H9 (cell line): ENCODE measurements around the gene TCP10L. TPM values are rescaled to one million over a fixed set of nuclear protein-coding genes. Genes with fewer than 3 reads are reported as not detected.

Experiments
- DNase-seq: peaks from one replicate; pipeline ENCODE4 v3.0.0-alpha.2; 2017
- H2AFZ ChIP-seq: one replicate; pipeline ENCODE4 v1.6.1; 2013; ENCODE audit warnings: mild to moderate bottlenecking, low read length, control low read depth, moderate library complexity
- H2AK5ac ChIP-seq: 2 replicates; pipeline ENCODE4 v1.6.1; 2013; ENCODE audit warnings: low read length, control low read depth, mixed read lengths; ENCODE audit not compliant: insufficient read length
- H2BK120ac ChIP-seq: one replicate; pipeline ENCODE4 v1.6.1; 2013; ENCODE audit warnings: low read depth, mild to moderate bottlenecking, low read length, control low read depth, inconsistent platforms; ENCODE audit not compliant: poor library complexity, severe bottlenecking
- H2BK12ac ChIP-seq: 2 replicates; pipeline ENCODE4 v1.6.1; 2013; ENCODE audit warnings: low read length, control low read depth, mixed read lengths, low read depth; ENCODE audit not compliant: insufficient read length
- H2BK15ac ChIP-seq: 2 replicates; pipeline ENCODE4 v1.6.1; 2013; ENCODE audit warnings: low read depth, low read length, control low read depth
- H2BK20ac ChIP-seq: one replicate; pipeline ENCODE4 v1.6.1; 2013; ENCODE audit warnings: low read depth, mild to moderate bottlenecking, low read length, control low read depth, inconsistent platforms; ENCODE audit not compliant: poor library complexity, severe bottlenecking
- H2BK5ac ChIP-seq: 2 replicates; pipeline ENCODE4 v1.6.1; 2013; ENCODE audit warnings: low read length, control low read depth, mixed read lengths; ENCODE audit not compliant: insufficient read length
- H3K14ac ChIP-seq: 2 replicates; pipeline ENCODE4 v1.6.1; 2013; ENCODE audit warnings: low read length, control low read depth; ENCODE audit not compliant: insufficient read depth
- H3K18ac ChIP-seq: 2 replicates; pipeline ENCODE4 v1.6.1; 2013; ENCODE audit warnings: low read depth, mild to moderate bottlenecking, mixed read lengths, low read length, control low read depth; ENCODE audit not compliant: insufficient read length
- H3K23ac ChIP-seq: 2 replicates; pipeline ENCODE4 v1.6.1; 2013; ENCODE audit warnings: low read length, control low read depth, mixed read lengths, low read depth; ENCODE audit not compliant: insufficient read length
- H3K23me2 ChIP-seq: 2 replicates; pipeline ENCODE4 v1.6.1; 2013; ENCODE audit warnings: low read depth, mild to moderate bottlenecking, mixed read lengths, low read length, control low read depth; ENCODE audit not compliant: insufficient read length, poor library complexity, severe bottlenecking
- H3K27ac ChIP-seq: 2 replicates; pipeline ENCODE4 v1.5.1; 2013; ENCODE audit warnings: low read length, control low read depth, mixed read lengths, low read depth; ENCODE audit not compliant: insufficient read length
- H3K27me3 ChIP-seq: 2 replicates; pipeline ENCODE4 v1.6.1; 2013; ENCODE audit warnings: low read length, control low read depth, inconsistent platforms; ENCODE audit not compliant: insufficient read depth
- H3K4ac ChIP-seq: 2 replicates; pipeline ENCODE4 v1.6.1; 2013; ENCODE audit warnings: low read depth, mild to moderate bottlenecking, control low read depth, inconsistent platforms, low read length, moderate library complexity
- H3K4me1 ChIP-seq: 2 replicates; pipeline ENCODE4 v1.6.1; 2013; ENCODE audit warnings: low read length, control low read depth, inconsistent platforms; ENCODE audit not compliant: insufficient read depth
- H3K4me2 ChIP-seq: 2 replicates; pipeline ENCODE4 v1.6.1; 2013; ENCODE audit warnings: low read length, control low read depth, mixed read lengths; ENCODE audit not compliant: insufficient read length, insufficient read depth
- H3K56ac ChIP-seq: 2 replicates; pipeline ENCODE4 v1.6.1; 2013; ENCODE audit warnings: low read depth, mild to moderate bottlenecking, mixed read lengths, low read length, control low read depth; ENCODE audit not compliant: insufficient read length
- H3K79me1 ChIP-seq: 2 replicates; pipeline ENCODE4 v1.6.1; 2013; ENCODE audit warnings: low read depth, mild to moderate bottlenecking, moderate library complexity, low read length, control low read depth, inconsistent platforms; ENCODE audit not compliant: insufficient read depth, poor library complexity, severe bottlenecking
- H3K79me2 ChIP-seq: 2 replicates; pipeline ENCODE4 v1.6.1; 2013; ENCODE audit warnings: low read length, control low read depth, inconsistent platforms; ENCODE audit not compliant: insufficient read depth
- H3K9ac ChIP-seq: 2 replicates; pipeline ENCODE4 v1.6.1; 2013; ENCODE audit warnings: low read length, control low read depth, mixed read lengths; ENCODE audit not compliant: insufficient read length; ENCODE audit errors: extremely low read depth
- H3K9me3 ChIP-seq: one replicate; pipeline ENCODE4 v1.6.1; 2013; ENCODE audit warnings: low read depth, low read length, inconsistent platforms; ENCODE audit not compliant: control insufficient read depth
- H3T11ph ChIP-seq: one replicate; pipeline ENCODE4 v1.6.1; 2013; ENCODE audit warnings: mild to moderate bottlenecking, low read length, control low read depth, inconsistent platforms
- H4K20me1 ChIP-seq: one replicate; pipeline ENCODE4 v1.6.1; 2013; ENCODE audit not compliant: control insufficient read depth, insufficient read length, insufficient read depth
- H4K5ac ChIP-seq: 2 replicates; pipeline ENCODE4 v1.6.1; 2013; ENCODE audit warnings: low read depth, mild to moderate bottlenecking, mixed read lengths, low read length, control low read depth; ENCODE audit not compliant: insufficient read length
- H4K8ac ChIP-seq: replicated peaks from 2 replicates; pipeline ENCODE4 v1.6.1; 2013; ENCODE audit warnings: low read length, control low read depth, mixed read lengths, low read depth; ENCODE audit not compliant: insufficient read length
- H4K91ac ChIP-seq: 2 replicates; pipeline ENCODE4 v1.6.1; 2013; ENCODE audit warnings: low read depth, mild to moderate bottlenecking, moderate library complexity, mixed read lengths, low read length, control low read depth; ENCODE audit not compliant: insufficient read length
- H3K27ac Mint-ChIP-seq, 3 experiments: 2 replicates in 2 of 3; 3 replicates in 1 of 3; pipeline ENCODE4 v1.8.0; 2020 to 2021; ENCODE audit warnings: mixed read lengths in 3 of 3, mild to moderate bottlenecking in 1 of 3, moderate library complexity in 1 of 3
- H3K27me3 Mint-ChIP-seq: 2 replicates; pipeline ENCODE4 v1.8.0; 2021; ENCODE audit warnings: low read depth, mild to moderate bottlenecking, moderate library complexity, mixed read lengths
- H3K36me3 Mint-ChIP-seq, 3 experiments: 2 replicates in 2 of 3; 3 replicates in 1 of 3; pipeline ENCODE4 v1.8.0; 2020 to 2021; ENCODE audit warnings: low read depth in 3 of 3, mixed read lengths in 3 of 3; ENCODE audit not compliant: insufficient read depth in 1 of 3
- H3K4me1 Mint-ChIP-seq, 2 experiments: 2 replicates each; pipeline ENCODE4 v1.8.0; 2020; ENCODE audit warnings: mixed read lengths in 2 of 2
- H3K4me3 Mint-ChIP-seq, 2 experiments: 2 replicates in 1 of 2; 3 replicates in 1 of 2; pipeline ENCODE4 v1.8.0; 2020 to 2021; ENCODE audit warnings: mild to moderate bottlenecking in 2 of 2, mixed read lengths in 2 of 2, moderate library complexity in 1 of 2
- H3K9me3 Mint-ChIP-seq, 2 experiments: 2 replicates in 1 of 2; 3 replicates in 1 of 2; pipeline ENCODE4 v1.8.0; 2020; ENCODE audit warnings: mild to moderate bottlenecking in 2 of 2, mixed read lengths in 2 of 2, moderate library complexity in 1 of 2
- WGBS: extraction: QIAGEN DNeasy Blood & Tissue Kit; methylation state at CpG from one replicate; pipeline ENCODE4 v1.1.7; 2013; ENCODE audit warnings: missing lambda C conversion rate, low lambda C conversion rate, mixed read lengths; ENCODE audit not compliant: insufficient read length; ENCODE audit errors: extremely low coverage; 5-methylcytosine and 5-hydroxymethylcytosine counted together
- total RNA-seq: library from RNA; stranded (reverse); gene quantifications from 2 replicates; pipeline ENCODE4 v1.2.1, GENCODE V29; 2021
- TF ChIP-seq, protein P1 (sequence below): fragments of 200-600 bp; sonication (generic); conservative IDR thresholded peaks from 3 replicates; pipeline ENCODE4 v1.8.0; 2021; ENCODE audit warnings: antibody characterized with exemption, mild to moderate bottlenecking

TCP10L gene
- total RNA-seq, 1 experiment from 2014 or later, result 5.1 TPM

GRCh38 chr21:32608851-32609250 lies 23.5 kb upstream of the TCP10L start:
- H2AFZ ChIP-seq, result no peak overlapping the region
- no peak overlapping the region; a peak in 1 of 5 replicates for H3K4me3 Mint-ChIP-seq
- no peak overlapping the region for H2BK120ac ChIP-seq
- H3K27me3 ChIP-seq, result no peaks in the 10 kb centered on the region
- H2AK5ac ChIP-seq, result no peak overlapping the region
- H3K79me1 ChIP-seq, result peaks cover 6% of the 10 kb centered on the region
- H2BK20ac ChIP-seq, result no peak overlapping the region
- no peak overlapping the region for H2BK15ac ChIP-seq
- no peak overlapping the region for H3K4ac ChIP-seq
- no peak overlapping the region for H3K23ac ChIP-seq
- no peaks in the 10 kb centered on the region for H4K20me1 ChIP-seq
- no peak overlapping the region for H4K5ac ChIP-seq
- H3K4me1 ChIP-seq, result peaks cover 20% of the 10 kb centered on the region
- H3T11ph ChIP-seq, result no peak overlapping the region
- H3K27ac Mint-ChIP-seq, result no peak overlapping the region
- no peak overlapping the region for H4K8ac ChIP-seq
- no peaks in the 10 kb centered on the region for H3K23me2 ChIP-seq
- H3K79me2 ChIP-seq, result no peaks in the 10 kb centered on the region
- H3K9ac ChIP-seq, result no peak overlapping the region
- H2BK12ac ChIP-seq, result no peak overlapping the region
- H3K36me3 Mint-ChIP-seq, result peaks cover 25 to 48% (median 41%) of the 10 kb centered on the region in 3 experiments; a peak in 6 of 7 replicates
- no peak overlapping the region for H3K56ac ChIP-seq
- no peak overlapping the region for H3K18ac ChIP-seq
- H2BK5ac ChIP-seq, result no peak overlapping the region
- H3K4me1 Mint-ChIP-seq, result peaks cover 31 to 40% of the 10 kb centered on the region in 2 experiments
- H3K4me2 ChIP-seq, result no peak overlapping the region
- no CpG with 5 or more reads among the region's 5 CpGs for WGBS
- H3K9me3 Mint-ChIP-seq, result no peaks in the 10 kb centered on the region
- no peaks in the 10 kb centered on the region for H3K27me3 Mint-ChIP-seq
- TF ChIP-seq, protein P1, sequence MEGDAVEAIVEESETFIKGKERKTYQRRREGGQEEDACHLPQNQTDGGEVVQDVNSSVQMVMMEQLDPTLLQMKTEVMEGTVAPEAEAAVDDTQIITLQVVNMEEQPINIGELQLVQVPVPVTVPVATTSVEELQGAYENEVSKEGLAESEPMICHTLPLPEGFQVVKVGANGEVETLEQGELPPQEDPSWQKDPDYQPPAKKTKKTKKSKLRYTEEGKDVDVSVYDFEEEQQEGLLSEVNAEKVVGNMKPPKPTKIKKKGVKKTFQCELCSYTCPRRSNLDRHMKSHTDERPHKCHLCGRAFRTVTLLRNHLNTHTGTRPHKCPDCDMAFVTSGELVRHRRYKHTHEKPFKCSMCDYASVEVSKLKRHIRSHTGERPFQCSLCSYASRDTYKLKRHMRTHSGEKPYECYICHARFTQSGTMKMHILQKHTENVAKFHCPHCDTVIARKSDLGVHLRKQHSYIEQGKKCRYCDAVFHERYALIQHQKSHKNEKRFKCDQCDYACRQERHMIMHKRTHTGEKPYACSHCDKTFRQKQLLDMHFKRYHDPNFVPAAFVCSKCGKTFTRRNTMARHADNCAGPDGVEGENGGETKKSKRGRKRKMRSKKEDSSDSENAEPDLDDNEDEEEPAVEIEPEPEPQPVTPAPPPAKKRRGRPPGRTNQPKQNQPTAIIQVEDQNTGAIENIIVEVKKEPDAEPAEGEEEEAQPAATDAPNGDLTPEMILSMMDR, result no peak
- no peak for DNase-seq
- no peak overlapping the region for H4K91ac ChIP-seq
- H3K9me3 ChIP-seq, result no peaks in the 10 kb centered on the region
- H3K14ac ChIP-seq, result no peak overlapping the region
- H3K27ac ChIP-seq, result no peak overlapping the region
